ENCODE results near the gene CACYBP. TPM values are rescaled to one million over a fixed set of nuclear protein-coding genes. Genes with fewer than 3 reads are reported as not detected.

The CACYBP gene
- total RNA-seq, 1 experiment from 2014 or later, result 202 TPM

DNA sequence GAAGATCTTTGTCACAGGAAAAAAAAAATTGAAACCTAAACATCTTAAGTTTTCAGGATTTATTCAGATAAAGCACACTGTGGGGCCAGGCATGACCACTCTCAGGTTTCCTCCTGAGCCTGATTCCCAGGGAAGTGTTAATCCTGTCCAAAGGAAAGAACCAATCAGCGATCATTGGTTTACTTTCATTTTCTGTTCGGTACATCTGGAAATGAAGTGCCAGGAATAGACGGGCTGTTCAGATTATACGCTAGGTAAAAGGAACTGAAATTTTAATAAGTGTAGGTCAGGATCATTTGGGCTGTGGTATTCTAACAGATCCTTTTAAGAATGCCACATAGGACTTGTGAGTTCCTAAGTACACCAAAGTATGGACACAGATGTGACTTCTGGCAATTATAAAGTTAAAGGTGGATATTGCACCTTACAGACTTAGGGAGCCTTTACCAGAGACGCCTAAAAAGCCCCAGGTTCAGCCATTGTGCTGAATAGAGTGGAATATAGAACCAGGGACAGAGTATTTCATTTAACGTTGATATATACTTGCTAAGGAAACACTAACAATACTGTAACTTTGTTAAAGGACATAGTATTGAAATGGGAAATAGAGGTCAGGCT, 9.3 kb upstream of the CACYBP start:
- H3K14ac ChIP-seq (ENCODE audit: insufficient read depth, low read length), result no peak overlapping the region
- H2BK12ac ChIP-seq (ENCODE audit: insufficient read length, low read depth, low read length), result no peak overlapping the region
- no peak overlapping the region for H3K23ac ChIP-seq (ENCODE audit: insufficient read length, low read depth, low read length)
- Mint-ChIP-seq H3K9me3 (no peaks in the 10 kb centered on the region), H3K27ac (no peak overlapping the region), H3K36me3 (ENCODE audit: insufficient read depth in 1 of 3, low read depth in 3 of 3) (peaks cover 20 to 70% (median 59%) of the 10 kb centered on the region in 3 experiments; a peak in 6 of 7 replicates), H3K27me3 (ENCODE audit: low read depth) (no peaks in the 10 kb centered on the region), H3K4me1 (no peaks in the 10 kb centered on the region), H3K4me3 (no peak overlapping the region)
- H4K8ac ChIP-seq (replicated peaks; ENCODE audit: insufficient read length, low read depth, low read length), result no peak overlapping the region
- no peak overlapping the region for H3K56ac ChIP-seq (ENCODE audit: insufficient read length, low read depth, low read length)
- H2BK120ac ChIP-seq (ENCODE audit: low read depth, low read length, poor library complexity, severe bottlenecking), result no peak overlapping the region
- no peaks in the 10 kb centered on the region for H3K79me2 ChIP-seq (ENCODE audit: insufficient read depth, low read length)
- no peaks in the 10 kb centered on the region for H3K27me3 ChIP-seq (ENCODE audit: insufficient read depth, low read length)
- H3K9me3 ChIP-seq (ENCODE audit: control insufficient read depth, low read depth, low read length), result no peaks in the 10 kb centered on the region
- H2BK15ac ChIP-seq (ENCODE audit: low read depth, low read length), result no peak overlapping the region
- H3K4me1 ChIP-seq (ENCODE audit: insufficient read depth, low read length), result no peaks in the 10 kb centered on the region
- no peak overlapping the region for H3K4me2 ChIP-seq (ENCODE audit: insufficient read depth, insufficient read length, low read length)
- DNase-seq, result no peak
- H2BK5ac ChIP-seq (ENCODE audit: insufficient read length, low read length), result no peak overlapping the region
- no peaks in the 10 kb centered on the region for H4K20me1 ChIP-seq (ENCODE audit: control insufficient read depth, insufficient read depth, insufficient read length)
- no peaks in the 10 kb centered on the region for H3K23me2 ChIP-seq (ENCODE audit: insufficient read length, low read depth, low read length, poor library complexity, severe bottlenecking)
- H2AFZ ChIP-seq (ENCODE audit: low read length), result no peak overlapping the region
- H4K5ac ChIP-seq (ENCODE audit: insufficient read length, low read depth, low read length), result no peak overlapping the region
- no peak overlapping the region for H3K9ac ChIP-seq (ENCODE audit: extremely low read depth, insufficient read length, low read length)
- H3K18ac ChIP-seq (ENCODE audit: insufficient read length, low read depth, low read length), result no peak overlapping the region
- no peak overlapping the region for H3K27ac ChIP-seq (ENCODE audit: insufficient read length, low read depth, low read length)
- H4K91ac ChIP-seq (ENCODE audit: insufficient read length, low read depth, low read length), result no peak overlapping the region
- no peak overlapping the region for H2BK20ac ChIP-seq (ENCODE audit: low read depth, low read length, poor library complexity, severe bottlenecking)
- WGBS (ENCODE audit: extremely low coverage, insufficient read length, low lambda C conversion rate), result no CpG with 5 or more reads among the region's 6 CpGs
- H3T11ph ChIP-seq (ENCODE audit: low read length), result no peak overlapping the region
- no peaks in the 10 kb centered on the region for H3K79me1 ChIP-seq (ENCODE audit: insufficient read depth, low read depth, low read length, poor library complexity, severe bottlenecking)
- no peak overlapping the region for H3K4ac ChIP-seq (ENCODE audit: low read depth, low read length)
- H2AK5ac ChIP-seq (ENCODE audit: insufficient read length, low read length), result no peak overlapping the region
- TF ChIP-seq, protein P1, sequence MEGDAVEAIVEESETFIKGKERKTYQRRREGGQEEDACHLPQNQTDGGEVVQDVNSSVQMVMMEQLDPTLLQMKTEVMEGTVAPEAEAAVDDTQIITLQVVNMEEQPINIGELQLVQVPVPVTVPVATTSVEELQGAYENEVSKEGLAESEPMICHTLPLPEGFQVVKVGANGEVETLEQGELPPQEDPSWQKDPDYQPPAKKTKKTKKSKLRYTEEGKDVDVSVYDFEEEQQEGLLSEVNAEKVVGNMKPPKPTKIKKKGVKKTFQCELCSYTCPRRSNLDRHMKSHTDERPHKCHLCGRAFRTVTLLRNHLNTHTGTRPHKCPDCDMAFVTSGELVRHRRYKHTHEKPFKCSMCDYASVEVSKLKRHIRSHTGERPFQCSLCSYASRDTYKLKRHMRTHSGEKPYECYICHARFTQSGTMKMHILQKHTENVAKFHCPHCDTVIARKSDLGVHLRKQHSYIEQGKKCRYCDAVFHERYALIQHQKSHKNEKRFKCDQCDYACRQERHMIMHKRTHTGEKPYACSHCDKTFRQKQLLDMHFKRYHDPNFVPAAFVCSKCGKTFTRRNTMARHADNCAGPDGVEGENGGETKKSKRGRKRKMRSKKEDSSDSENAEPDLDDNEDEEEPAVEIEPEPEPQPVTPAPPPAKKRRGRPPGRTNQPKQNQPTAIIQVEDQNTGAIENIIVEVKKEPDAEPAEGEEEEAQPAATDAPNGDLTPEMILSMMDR (conservative IDR thresholded peaks at IDR 0.05), result no peak

Data from H9 (cell line).